Hippocampal formation (tissue), 2 donors: ENCODE data around the gene MYH2.

ENCODE experiments used
- DNase-seq, 2 donors: peaks; one replicate each; lab custom pipeline; 2025; lab: John Stamatoyannopoulos, UW

The MYH2 gene

GRCh38 chr17:10516065-10516464, 33.4 kb downstream of the MYH2 start:
- DNase-seq: no peak

- DNase-seq: no peak
Measured at GRCh38 chr17:10513299-10514067, 36.0 kb downstream of the MYH2 start.

GRCh38 chr17:10512856-10513255, 36.6 kb downstream of the MYH2 start:
- DNase-seq: no peak

- DNase-seq: no peak
Measured at GRCh38 chr17:10499950-10500349, 49.5 kb downstream of the MYH2 start.

- no peak for DNase-seq
Measured at GRCh38 chr17:10492004-10492403, 57.5 kb downstream of the MYH2 start.

GRCh38 chr17:10482252-10482651, 67.2 kb downstream of the MYH2 start:
- no peak for DNase-seq

- DNase-seq: no peak
Measured at GRCh38 chr17:10477701-10478100, 71.8 kb downstream of the MYH2 start.

GRCh38 chr17:10474536-10474935, 74.9 kb downstream of the MYH2 start:
- DNase-seq: no peak

GRCh38 chr17:10471858-10472257, 77.6 kb downstream of the MYH2 start:
- no peak for DNase-seq
